Upper lobe of left lung (tissue), 4 donors: ENCODE results near the gene ATP1A1.

Experiments used
- CTCF ChIP-seq, 6 experiments: fragments of 450-650 bp in 4 of 6; fragments of 200-600 bp in 2 of 6; sonication (generic) in 2 of 6; IDR thresholded peaks; one replicate each; pipeline ENCODE4 v1.5.1; 2016 to 2019; ENCODE audit warnings: antibody characterized with exemption in 6 of 6
- POLR2A ChIP-seq, 4 donors: fragments of 450-650 bp; IDR thresholded peaks; one replicate each; pipeline ENCODE4 v1.5.1; 2016 to 2017; ENCODE audit warnings: antibody characterized with exemption in 4 of 4, mild to moderate bottlenecking in 2 of 4

- TF ChIP-seq CTCF (IDR thresholded peaks at IDR 0.05) (no peak), POLR2A (IDR thresholded peaks at IDR 0.05) (no peak)
Observed at GRCh38 chr1:116326486-116326885, 46.6 kb upstream of the ATP1A1 start.
